GM18507 (cell line): ENCODE data around the gene TRDN.
"Not testable (repeated sequence)": the region's sequence is repeated elsewhere in the genome, so short reads cannot be mapped to it uniquely, and the experiment has no call there.

Experiments
- DNase-seq: peaks from one replicate; pipeline ENCODE4 v3.0.0; 2011; ENCODE audit warnings: low read depth; ENCODE audit not compliant: insufficient read length; ENCODE audit errors: extremely low spot score
- FAIRE-seq: peaks from 2 replicates; lab custom pipeline; 2011; peaks lifted over from hg19 to GRCh38; lab: Jason Lieb, UNC

The TRDN gene

DNA sequence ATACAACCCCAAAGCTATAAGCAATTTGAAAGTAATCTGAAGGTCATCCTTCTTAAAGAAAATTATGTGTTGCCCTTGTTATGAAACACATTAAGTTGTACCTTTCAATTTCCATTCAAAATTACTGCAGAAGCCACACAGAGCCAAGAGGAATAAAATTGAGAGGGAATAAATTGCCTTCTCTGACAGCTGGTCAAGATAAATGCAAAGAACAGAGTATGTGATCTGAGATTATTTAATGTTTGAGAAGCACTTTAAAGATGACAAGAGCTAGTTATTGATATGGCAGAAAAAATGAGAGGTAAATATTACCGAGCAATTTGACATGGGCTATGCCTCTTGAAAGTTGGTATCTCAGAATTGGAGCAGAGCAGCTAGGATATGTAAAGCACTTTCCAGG is 61.6 kb downstream of the TRDN start:
- DNase-seq (no peak), FAIRE-seq (no peak)

DNA sequence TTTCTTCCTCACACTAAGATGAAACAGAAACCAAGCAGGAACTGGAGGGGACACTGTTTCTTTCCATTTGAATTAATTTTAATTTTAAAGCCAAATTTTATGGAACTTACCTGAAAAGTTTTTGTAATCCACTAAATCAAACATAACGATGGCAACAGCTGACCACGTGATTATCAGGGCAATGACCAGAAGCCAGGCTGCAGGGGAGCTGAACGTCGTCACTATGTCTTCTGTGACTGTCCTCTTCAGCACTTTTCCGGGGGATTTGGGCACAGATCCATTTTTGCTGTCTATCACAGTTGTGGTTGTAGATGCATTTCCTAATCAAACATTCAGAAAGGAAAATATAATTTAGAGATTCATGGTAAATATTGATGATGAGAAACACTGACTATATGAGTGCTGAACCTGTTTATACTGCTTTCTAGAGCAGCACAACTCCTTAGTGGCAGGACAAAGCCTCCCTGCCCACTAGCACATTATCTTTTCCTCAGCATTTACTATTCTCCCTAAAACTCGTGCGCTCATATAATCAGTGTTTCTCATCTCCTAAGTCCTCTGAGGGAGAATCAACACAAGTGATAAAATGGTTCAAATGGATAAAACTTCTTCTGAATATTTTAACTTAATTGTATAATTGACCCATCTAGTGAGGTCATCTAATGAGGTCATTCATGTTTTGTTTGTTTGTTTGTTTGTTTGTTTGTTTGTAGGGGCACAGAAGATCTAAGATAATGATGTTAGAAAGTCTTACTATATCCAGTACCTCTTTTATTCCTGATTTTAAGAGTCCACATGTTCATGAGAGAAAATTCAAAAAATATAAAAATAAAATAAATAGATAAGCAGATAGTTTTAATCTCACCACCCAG is 65.7 kb downstream of the TRDN start:
- FAIRE-seq (no peak), DNase-seq (no peak)

DNA sequence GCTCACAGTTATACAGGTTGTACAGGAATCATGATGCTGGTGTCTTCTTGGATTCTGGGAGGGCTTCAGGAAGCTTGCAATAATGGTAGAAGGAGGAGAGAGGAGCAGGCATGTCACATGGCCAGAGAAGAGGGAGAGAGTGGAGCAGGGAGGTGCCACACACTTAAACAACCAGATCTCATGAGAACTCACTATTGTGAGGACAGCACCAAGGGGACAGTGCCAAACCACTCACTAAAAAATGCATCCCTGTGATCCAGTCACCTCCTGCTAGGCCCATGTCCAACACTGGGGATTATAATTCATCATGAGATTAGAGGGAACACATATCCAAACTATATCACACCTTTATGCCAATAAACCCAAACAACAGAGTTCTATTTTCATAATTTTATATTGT is 67.2 kb downstream of the TRDN start:
- FAIRE-seq (no peak), DNase-seq (no peak)

DNA sequence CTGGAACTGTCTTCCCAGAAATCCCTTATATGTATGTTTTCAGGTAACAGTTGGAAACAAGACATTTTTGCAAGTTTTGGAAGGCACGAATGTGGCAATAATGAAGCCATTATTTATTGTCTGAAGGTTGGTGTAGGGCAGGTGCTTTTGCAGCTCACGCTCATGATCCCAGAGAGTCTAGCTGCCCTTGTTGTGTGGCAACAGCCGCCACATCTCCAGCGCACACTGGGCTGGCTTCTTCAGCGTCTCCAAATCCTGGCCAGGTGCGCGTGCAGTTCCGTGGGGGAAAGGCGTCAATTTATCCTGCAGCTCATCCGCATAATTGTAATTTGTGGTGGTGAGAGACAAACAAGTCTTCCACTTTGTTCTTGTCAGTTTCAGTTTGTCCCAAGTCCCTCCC is 71.2 kb downstream of the TRDN start:
- DNase-seq, result no peak
- no peak for FAIRE-seq

DNA sequence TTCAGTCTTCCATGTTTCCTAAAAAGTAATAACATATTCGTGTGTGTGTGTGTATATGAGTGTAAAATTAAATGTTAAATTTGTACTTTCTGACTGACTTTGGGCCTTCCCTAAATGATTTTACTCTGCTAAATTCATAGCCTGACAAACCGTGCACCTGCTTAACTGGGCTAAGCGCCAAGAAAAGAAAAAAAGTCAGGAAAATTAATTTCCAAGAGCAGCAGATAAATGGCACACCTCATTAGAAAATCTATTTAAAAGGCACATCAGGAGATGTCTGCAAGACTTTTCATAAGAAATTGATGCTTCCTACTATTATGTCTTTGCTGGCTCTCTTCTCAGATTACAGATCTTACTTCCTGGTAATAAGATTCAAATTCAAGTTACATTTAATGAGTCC is 72.4 kb downstream of the TRDN start:
- DNase-seq, result no peak
- FAIRE-seq, result no peak

DNA sequence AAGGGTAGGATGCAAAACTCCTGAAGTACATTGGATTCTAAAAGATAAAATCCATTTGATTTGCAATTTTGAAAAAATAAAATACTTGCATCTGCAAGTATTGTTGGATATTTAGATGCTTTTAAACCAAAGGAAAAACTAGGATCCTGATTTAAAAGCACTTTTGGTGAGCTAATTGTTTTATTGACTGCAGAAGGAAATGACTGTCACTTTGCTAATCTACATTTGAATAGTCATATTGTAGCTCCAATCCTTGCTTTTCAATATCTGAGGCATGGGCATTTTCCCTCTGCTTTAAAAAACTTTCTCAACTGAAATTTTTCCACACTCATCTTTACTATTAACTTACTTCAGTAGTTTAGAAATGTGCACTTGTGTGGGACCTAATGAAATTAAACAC is 74.1 kb downstream of the TRDN start:
- no peak for DNase-seq
- FAIRE-seq, result no peak

DNA sequence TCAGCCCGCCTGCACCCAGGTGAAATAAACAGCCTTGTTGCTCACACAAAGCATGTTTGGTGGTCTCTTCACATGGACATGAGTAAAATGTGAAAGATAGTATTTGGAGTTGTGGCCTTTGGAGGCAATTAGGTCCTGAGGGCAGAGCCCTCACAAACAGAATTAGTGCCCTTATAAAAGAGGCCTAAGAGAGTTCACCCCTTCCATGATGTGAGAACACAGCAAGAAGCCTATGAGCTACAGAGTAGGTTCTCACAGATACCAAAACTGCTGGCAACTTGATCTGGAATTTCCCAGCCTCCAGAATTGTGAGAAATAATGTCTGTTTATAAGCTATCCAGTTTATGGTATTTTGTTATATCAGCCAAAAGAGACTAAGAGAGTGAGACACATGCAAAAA is 74.5 kb downstream of the TRDN start:
- FAIRE-seq, result no peak
- no peak for DNase-seq

DNA sequence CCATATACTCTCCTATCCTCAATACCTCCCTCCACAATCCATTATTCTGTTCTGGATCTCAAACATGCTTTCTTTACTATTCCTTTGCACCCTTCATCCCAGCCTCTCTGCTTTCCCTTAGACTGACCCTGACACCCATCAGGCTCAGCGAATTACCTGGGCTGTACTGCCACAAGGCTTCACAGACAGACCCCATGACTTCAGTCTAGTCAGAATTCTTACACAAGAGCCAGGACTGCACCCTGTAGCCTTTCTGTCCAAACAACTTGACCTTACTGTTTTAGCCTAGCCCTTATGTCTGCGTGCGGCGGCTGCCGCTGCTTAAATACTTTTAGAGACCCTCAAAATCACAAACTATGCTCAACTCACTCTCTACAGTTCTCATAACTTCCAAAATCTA is 76.9 kb downstream of the TRDN start:
- not testable (repeated sequence) for FAIRE-seq

DNA sequence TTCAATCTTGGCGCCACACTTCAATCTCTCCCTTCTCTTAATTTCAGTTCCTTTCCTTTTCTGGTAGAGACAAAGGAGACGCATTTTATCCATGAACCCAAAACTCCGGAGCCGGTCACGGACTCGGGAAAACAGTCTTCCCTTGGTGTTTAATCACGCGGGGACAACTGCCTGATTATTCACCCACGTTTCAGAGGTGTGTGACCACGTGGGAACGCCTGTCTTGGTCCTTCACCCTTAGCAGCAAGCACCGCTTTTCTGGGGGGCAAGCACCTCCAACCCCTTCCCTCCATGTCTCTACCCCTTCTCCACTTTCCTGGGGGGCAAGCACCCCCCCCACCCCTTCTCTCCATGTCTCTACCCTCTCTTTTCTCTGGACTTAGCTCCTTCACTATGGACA is 79.3 kb downstream of the TRDN start:
- DNase-seq, FAIRE-seq: not testable (repeated sequence)

More for the DNA sequence above, 76.9 kb downstream of the TRDN start:
- not testable (repeated sequence) for DNase-seq

DNA sequence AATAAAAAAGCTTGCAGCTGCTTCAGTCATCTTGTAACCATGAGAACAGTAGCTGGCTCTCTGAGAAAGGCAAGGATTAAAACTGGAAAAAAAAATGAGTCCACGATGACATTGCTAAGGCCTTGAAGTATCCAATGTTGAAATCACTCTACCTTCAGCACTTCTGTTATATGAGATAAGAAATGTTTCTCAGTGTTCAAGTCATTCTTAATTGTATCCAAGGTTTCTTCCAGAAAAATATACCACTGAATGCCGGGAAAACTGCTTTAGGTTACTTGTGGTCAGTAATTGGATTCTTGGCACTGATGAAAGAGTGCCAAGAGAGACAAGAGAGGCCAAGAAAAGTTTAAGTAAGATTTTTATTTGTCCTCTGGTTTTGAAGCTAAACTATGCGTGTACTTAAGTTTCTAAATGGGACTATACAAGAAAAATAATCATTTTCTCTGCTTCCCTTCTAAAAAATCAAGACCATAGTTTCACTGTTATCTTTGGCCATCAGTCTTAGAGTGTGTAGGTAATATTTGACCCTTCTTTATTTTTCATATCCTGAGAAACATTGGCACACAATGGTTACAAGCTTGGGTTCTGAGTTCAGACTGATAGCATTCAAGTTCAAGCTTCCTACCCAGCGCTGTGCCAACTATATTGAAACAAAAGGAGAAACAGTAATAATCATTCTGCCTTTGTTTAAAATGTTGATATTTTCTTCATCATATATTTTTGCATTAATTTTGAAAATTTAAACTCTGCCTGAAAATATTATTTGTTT is 84.6 kb downstream of the TRDN start:
- DNase-seq (no peak), FAIRE-seq (no peak)

DNA sequence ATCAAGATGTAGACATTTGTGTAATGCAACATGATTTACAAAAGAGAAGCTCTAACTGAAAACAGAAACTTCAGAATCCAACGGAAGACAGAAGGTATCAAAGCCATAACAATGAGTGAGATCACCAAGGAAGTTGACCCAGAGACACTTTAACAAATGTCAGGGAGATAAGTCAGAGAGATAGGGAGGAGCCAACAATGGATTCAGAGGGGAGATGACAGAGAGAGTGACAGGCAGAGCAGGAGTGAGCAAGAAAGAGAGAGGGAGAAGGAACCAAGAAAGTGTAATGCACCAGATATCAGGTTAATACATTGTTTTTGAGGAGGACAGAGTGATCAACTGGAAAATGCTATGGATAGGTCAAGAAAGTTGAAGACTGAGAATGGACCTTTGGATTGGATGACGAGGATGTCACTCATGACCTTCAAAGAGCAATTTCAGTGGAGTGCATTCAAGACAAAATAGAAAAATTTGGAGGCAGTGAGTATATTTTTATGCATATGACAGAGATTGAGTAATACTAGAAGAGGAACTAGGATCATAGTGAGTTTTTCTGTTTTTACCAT is 86.6 kb downstream of the TRDN start:
- FAIRE-seq (no peak), DNase-seq (no peak)

DNA sequence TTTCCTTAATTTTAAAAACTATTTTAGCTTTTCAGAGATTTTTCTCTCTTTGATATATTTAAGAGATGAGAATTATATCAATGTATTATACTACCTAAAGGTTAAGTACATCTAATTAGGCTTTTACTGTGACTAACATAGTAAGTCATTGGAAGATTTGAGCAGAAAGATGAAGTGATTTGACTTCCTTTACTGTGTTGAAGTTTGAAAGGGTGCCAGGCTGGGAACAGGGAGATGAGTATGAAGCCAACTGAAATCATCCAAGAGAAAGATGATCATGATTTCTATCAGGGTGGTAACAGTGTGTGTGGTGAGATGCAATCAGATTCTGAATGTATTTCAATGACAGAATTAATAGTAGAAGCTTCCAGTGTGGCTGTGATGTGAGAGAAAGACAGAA is 87.3 kb downstream of the TRDN start:
- no peak for DNase-seq
- no peak for FAIRE-seq

DNA sequence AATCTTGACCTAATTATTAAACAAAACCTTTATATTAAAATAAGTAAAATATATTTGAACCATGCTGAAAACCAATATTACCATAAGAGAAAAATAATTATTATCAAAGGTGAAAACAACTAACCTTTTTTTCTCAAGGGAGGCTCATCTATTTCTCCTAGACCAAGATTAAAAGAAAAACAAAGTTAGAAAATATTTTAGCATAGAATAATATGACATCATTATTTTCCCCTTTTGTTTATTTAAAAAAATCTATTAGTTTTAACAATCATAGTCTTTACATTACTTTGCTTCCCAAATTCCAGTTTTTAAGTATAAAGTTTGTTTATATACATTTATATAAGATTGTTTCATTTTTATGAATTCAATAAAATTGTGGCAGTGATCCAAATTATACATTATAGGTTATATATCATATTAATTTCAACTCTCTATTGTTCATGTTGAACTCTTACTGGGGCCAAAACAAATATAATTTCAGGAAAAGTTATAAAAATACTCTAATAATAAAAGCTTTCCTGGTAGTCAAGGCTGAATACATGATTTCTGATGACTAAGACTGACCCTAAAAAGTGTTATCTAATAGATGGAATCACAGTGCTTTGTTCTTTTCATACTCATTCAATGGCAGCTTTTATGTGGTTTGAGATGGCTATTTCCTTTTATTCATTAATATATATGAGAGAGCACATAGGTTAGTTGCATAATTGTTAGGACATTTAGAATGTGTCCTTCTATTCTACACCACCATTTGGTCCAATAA is 89.4 kb downstream of the TRDN start:
- no peak for DNase-seq
- FAIRE-seq, result no peak

DNA sequence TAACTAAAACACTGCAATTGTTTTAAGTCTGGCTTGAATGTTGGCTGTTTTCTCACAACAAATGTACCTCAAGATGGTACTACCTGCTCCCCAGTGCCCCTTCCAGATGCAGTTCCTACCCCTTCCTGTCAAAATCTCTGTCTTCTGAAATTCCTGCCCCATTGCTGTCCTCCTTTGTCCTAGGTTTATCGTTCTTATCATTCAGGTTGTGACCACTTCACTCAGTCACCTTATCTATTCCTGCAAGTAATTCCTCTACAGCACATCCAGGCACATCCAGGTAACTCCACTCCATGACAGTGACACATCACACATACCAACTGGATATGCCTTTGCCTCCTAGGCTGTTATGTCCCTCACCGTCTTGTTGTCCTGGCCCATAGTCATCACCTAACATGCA is 90.2 kb downstream of the TRDN start:
- DNase-seq (no peak), FAIRE-seq (no peak)

DNA sequence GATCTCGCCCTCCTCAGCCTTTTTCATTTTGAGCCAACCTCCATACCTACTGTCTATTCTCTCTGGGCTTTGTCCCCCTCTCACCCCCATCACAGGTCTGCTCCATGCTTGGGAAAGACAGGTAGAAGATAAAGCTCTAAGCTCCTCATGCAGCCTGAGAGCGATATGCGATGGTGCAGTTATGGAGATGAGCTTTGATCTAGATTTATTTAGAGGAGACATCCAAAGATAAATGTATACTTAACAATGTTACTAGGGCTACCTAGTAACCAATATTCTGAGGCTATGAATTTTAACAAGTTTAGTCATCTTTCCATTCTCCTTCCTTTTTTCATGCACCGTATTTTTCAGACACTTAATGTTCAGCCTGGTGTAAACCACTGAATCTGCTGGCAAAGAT is 95.3 kb downstream of the TRDN start:
- no peak for DNase-seq
- FAIRE-seq, result no peak

DNA sequence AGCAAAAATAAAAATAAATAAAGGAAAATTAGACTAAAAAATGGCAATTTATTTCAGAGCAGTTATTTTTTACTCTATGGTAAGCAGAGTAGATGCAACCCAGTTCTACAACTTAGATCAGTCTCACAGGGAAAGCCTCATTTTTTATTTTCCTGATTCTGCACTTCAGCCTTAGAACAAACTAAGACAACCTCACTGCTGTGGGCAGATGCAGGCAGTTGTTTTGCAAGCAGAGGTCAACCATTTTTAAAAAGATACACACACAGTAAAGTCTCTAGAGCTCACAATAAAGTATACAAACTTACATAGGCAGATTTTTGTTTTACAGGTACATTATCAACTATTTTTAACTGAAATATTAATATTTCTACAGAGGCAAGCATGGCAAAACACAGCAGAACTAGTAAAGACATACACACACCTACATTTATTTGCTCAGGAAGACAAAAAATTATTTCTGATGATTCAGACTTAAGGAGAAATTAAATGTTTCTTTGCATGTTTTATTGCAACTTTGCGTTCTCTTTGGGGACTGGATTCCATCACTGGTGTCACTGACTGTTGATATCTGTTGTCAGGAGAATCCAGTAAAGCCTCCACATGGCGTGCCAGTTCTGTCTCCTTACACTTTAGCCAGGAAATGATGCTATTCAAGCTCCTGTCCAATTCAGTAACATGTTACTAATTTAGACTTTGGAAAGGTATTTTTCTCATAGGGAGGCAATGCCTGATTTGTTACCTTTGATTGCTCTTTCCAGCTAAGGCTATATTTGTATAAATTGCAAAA is 102.7 kb downstream of the TRDN start:
- no peak for FAIRE-seq
- no peak for DNase-seq

DNA sequence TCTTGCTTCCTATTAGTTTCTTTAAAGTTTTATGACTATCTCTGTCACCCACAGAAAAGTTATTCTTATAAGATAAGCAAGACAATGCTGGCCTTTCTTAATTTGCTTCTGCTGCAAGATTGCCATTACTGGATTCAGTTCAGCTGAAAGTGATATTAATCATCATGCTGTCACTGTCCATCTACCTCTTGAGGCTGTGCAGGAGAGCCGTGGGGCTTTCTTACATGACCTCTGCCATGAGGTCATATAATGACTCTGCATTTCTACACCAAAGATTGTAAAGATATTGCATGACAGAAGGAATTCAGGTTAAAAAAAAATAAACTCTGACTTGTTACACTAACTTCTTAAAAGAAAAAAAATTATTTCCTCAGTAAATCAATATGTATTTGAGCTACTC is 106.9 kb downstream of the TRDN start:
- DNase-seq, result no peak
- no peak for FAIRE-seq

DNA sequence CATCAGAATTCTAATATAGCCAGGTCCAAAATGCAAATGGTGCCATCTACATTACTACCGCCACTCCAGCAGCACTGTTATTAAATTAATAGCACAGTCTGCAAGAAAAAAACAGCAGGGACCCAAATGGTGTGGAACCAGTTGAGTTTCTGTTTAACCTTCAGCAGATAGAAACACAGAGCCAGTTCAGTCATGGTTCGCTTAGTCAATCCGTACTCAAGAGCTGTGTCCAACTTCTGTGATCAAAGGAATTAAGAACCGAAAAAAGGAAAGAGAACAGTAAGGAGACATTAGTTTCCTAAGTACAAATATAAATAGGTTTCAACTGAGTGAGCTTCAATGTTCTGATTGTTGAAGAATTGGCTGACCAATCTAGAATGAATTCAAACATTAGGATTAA is 107.7 kb downstream of the TRDN start:
- FAIRE-seq (no peak), DNase-seq (no peak)

DNA sequence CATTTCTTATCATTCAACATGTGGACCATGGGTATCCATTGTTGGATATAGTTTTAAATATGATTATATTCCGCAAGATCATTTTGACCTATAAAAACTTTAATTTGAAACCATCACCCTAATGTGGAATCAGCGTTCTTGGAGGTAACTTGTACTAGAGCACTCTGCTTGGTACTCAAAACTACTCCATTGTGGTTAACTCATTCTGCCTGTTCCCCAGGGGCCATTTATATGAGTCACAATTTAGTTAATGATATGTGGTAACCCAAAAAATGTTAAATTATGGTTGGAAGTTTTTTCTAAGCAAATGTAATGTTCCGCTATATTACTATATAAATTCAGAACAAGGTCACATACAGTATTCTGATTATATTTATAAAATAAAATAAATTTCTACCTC is 109.3 kb downstream of the TRDN start:
- FAIRE-seq, result no peak
- DNase-seq, result no peak
